H1 (cell line): ENCODE measurements around the gene ADGRB3. TPM values are rescaled to one million over a fixed set of nuclear protein-coding genes. Genes with fewer than 3 reads are reported as not detected.

ENCODE experiments used
- CTCF ChIA-PET: fragments of 300-600 bp; sonication (Branson Sonifier 250); formaldehyde crosslinking; loops from one replicate; lab custom pipeline; 2021; ENCODE audit not compliant: partially characterized antibody; lab: Charles Lee
- POLR2A ChIA-PET: fragments of 300-600 bp; sonication (Branson Sonifier 250); formaldehyde crosslinking; loops from one replicate; lab custom pipeline; 2021; ENCODE audit warnings: inconsistent platforms; ENCODE audit not compliant: partially characterized antibody; lab: Charles Lee
- DNase-seq, 2 experiments: peaks; one replicate each; pipeline versions ENCODE4 v3.0.0 to v3.0.0-alpha.2; 2010 to 2022; ENCODE audit warnings: low spot score in 2 of 2, low read depth in 1 of 2, mixed read lengths in 1 of 2
- FAIRE-seq: peaks from 2 replicates; lab custom pipeline; 2011; peaks lifted over from hg19 to GRCh38; lab: Jason Lieb, UNC
- H2AFZ ChIP-seq: 2 replicates; pipeline ENCODE4 v1.8.1; 2012; ENCODE audit warnings: low read length, inconsistent platforms
- H2AK5ac ChIP-seq: 2 replicates; pipeline ENCODE4 v1.6.1; 2013; ENCODE audit warnings: low read depth, low read length
- H2BK120ac ChIP-seq: replicated peaks from 2 replicates; pipeline ENCODE3; 2013; ENCODE audit warnings: low read depth, low read length, inconsistent platforms
- H2BK12ac ChIP-seq: 2 replicates; pipeline ENCODE4 v1.6.1; 2013; ENCODE audit warnings: low read depth, low read length
- H2BK15ac ChIP-seq: 2 replicates; pipeline ENCODE4 v1.6.1; 2013; ENCODE audit warnings: low read length
- H2BK20ac ChIP-seq: 2 replicates; pipeline ENCODE4 v1.6.1; 2013; ENCODE audit warnings: low read length
- H2BK5ac ChIP-seq: 2 replicates; pipeline ENCODE4 v1.6.1; 2013; ENCODE audit warnings: low read depth, low read length
- H3K14ac ChIP-seq: 2 replicates; pipeline ENCODE4 v1.6.1; 2013; ENCODE audit warnings: inconsistent platforms; ENCODE audit not compliant: insufficient read length
- H3K18ac ChIP-seq: 2 replicates; pipeline ENCODE4 v1.6.1; 2013; ENCODE audit warnings: low read length; ENCODE audit errors: extremely low read depth
- H3K23ac ChIP-seq: 2 replicates; pipeline ENCODE4 v1.6.1; 2013; ENCODE audit warnings: inconsistent platforms; ENCODE audit not compliant: insufficient read length
- H3K23me2 ChIP-seq: 2 replicates; pipeline ENCODE4 v1.6.1; 2013; ENCODE audit warnings: low read depth, low read length
- H3K27ac ChIP-seq: 2 replicates; pipeline ENCODE4 v1.6.1; 2011; ENCODE audit warnings: low read depth, low read length, inconsistent platforms
- H3K27me3 ChIP-seq, 4 experiments: replicated peaks in 1 of 4; 1 replicate in 1 of 4; 2 replicates in 3 of 4; pipeline versions ENCODE4 v1.6.1 to v1.8.1; 2011 to 2013; ENCODE audit warnings: low read length in 3 of 4, mild to moderate bottlenecking in 3 of 4, inconsistent platforms in 2 of 4, mixed read lengths in 2 of 4, moderate library complexity in 1 of 4; ENCODE audit not compliant: control insufficient read depth in 3 of 4, insufficient read depth in 3 of 4; ENCODE audit errors: extremely low read depth in 1 of 4
- H3K36me3 ChIP-seq, 4 experiments: 2 replicates each; pipeline versions ENCODE4 v1.6.1 to v1.8.1; 2011 to 2013; ENCODE audit warnings: mild to moderate bottlenecking in 4 of 4, low read length in 3 of 4, moderate library complexity in 2 of 4, control low read depth in 1 of 4, inconsistent platforms in 1 of 4; ENCODE audit not compliant: insufficient read depth in 4 of 4, control insufficient read depth in 2 of 4
- H3K4ac ChIP-seq: replicated peaks from 2 replicates; pipeline ENCODE3; 2013; ENCODE audit warnings: low read length, low read depth, mixed read lengths, inconsistent platforms; ENCODE audit not compliant: insufficient read length
- H3K4me1 ChIP-seq, 4 experiments: replicated peaks in 1 of 4; 1 replicate in 1 of 4; 2 replicates in 3 of 4; pipeline versions ENCODE4 v1.6.1 to v1.8.1; 2011 to 2013; ENCODE audit warnings: low read length in 3 of 4, inconsistent platforms in 2 of 4, mixed read lengths in 1 of 4; ENCODE audit not compliant: insufficient read depth in 4 of 4, control insufficient read depth in 3 of 4
- H3K4me2 ChIP-seq, 2 experiments: 2 replicates each; pipeline versions ENCODE4 v1.6.1 to v1.8.1; 2011 to 2013; ENCODE audit warnings: low read depth in 2 of 2, low read length in 2 of 2, control low read depth in 1 of 2, inconsistent platforms in 1 of 2, mild to moderate bottlenecking in 1 of 2; ENCODE audit not compliant: insufficient read depth in 1 of 2
- H3K4me3 ChIP-seq, 4 experiments: fragments of 200-600, 300-600 bp in 1 of 4; sonication (generic), shearing (Covaris generic), sonication (Bioruptor Twin) in 1 of 4; 2 replicates each; pipeline versions ENCODE4 v1.5.1 to v1.8.1; 2011 to 2016; ENCODE audit warnings: low read length in 4 of 4, low read depth in 3 of 4, control low read depth in 2 of 4, inconsistent platforms in 2 of 4, mild to moderate bottlenecking in 2 of 4, mixed read lengths in 1 of 4, moderate library complexity in 1 of 4; ENCODE audit not compliant: insufficient read depth in 2 of 4; ENCODE audit errors: extremely low read depth in 1 of 4
- H3K56ac ChIP-seq: replicated peaks from 2 replicates; pipeline ENCODE3; 2013; ENCODE audit warnings: low read depth, mild to moderate bottlenecking, mixed read lengths, low read length, inconsistent platforms; ENCODE audit not compliant: insufficient read length
- H3K79me1 ChIP-seq: 2 replicates; pipeline ENCODE4 v1.6.1; 2013; ENCODE audit warnings: low read depth, low read length, control low read depth
- H3K79me2 ChIP-seq, 2 experiments: 2 replicates each; pipeline versions ENCODE4 v1.6.1 to v1.8.1; 2012 to 2013; ENCODE audit warnings: low read length in 2 of 2, mild to moderate bottlenecking in 2 of 2, inconsistent platforms in 1 of 2; ENCODE audit not compliant: insufficient read depth in 2 of 2, control insufficient read depth in 1 of 2
- H3K9ac ChIP-seq, 4 experiments: replicated peaks in 1 of 4; 1 replicate in 1 of 4; 2 replicates in 3 of 4; pipeline versions ENCODE4 v1.6.1 to v1.8.1; 2011 to 2013; ENCODE audit warnings: low read depth in 3 of 4, low read length in 3 of 4, control low read depth in 2 of 4, mild to moderate bottlenecking in 2 of 4, moderate library complexity in 2 of 4, inconsistent platforms in 1 of 4; ENCODE audit errors: extremely low read depth in 1 of 4
- H3K9me3 ChIP-seq, 2 experiments: 2 replicates each; pipeline versions ENCODE4 v1.6.1 to v1.8.1; 2012 to 2013; ENCODE audit warnings: mild to moderate bottlenecking in 2 of 2, moderate library complexity in 2 of 2, control low read depth in 1 of 2, inconsistent platforms in 1 of 2, low read depth in 1 of 2, low read length in 1 of 2, mixed read lengths in 1 of 2; ENCODE audit not compliant: insufficient read depth in 2 of 2
- H4K20me1 ChIP-seq, 2 experiments: replicated peaks in 1 of 2; 2 replicates each; pipeline versions ENCODE3 to v1.8.1; 2011 to 2013; ENCODE audit warnings: inconsistent platforms in 2 of 2, low read length in 2 of 2, mild to moderate bottlenecking in 1 of 2; ENCODE audit not compliant: insufficient read depth in 2 of 2, control insufficient read depth in 1 of 2
- H4K5ac ChIP-seq: 2 replicates; pipeline ENCODE4 v1.6.1; 2013; ENCODE audit warnings: low read length, low read depth, mixed read lengths, inconsistent platforms; ENCODE audit not compliant: insufficient read length
- H4K8ac ChIP-seq: 2 replicates; pipeline ENCODE4 v1.8.0; 2013; ENCODE audit warnings: mild to moderate bottlenecking, moderate library complexity, low read length, inconsistent platforms; ENCODE audit not compliant: insufficient read depth; ENCODE audit errors: extremely low read depth
- H4K91ac ChIP-seq: replicated peaks from 2 replicates; pipeline ENCODE3; 2013; ENCODE audit warnings: low read length, mixed read lengths, inconsistent platforms; ENCODE audit not compliant: insufficient read length
- BACH1 ChIP-seq: IDR thresholded peaks from 2 replicates; pipeline ENCODE4 v1.6.1; 2012; ENCODE audit warnings: low read length, improper control_type of control experiment
- BCL11A ChIP-seq, 2 experiments: IDR thresholded peaks; one replicate each; pipeline ENCODE4 v1.6.1; 2011; ENCODE audit warnings: low read depth in 2 of 2, low read length in 2 of 2, mild to moderate bottlenecking in 2 of 2
- KDM5A ChIP-seq: fragments of 200-600 bp; IDR thresholded peaks from 2 replicates; pipeline ENCODE4 v1.7.1; 2012; ENCODE audit warnings: mild to moderate bottlenecking, low read length, inconsistent platforms, mixed read lengths
- MAX ChIP-seq: IDR thresholded peaks from 2 replicates; pipeline ENCODE4 v1.6.1; 2012; ENCODE audit warnings: inconsistent platforms
- SAP30 ChIP-seq: fragments of 300-600 bp; sonication (generic); IDR thresholded peaks from 2 replicates; pipeline ENCODE4 v1.7.1; 2012; ENCODE audit warnings: low read length, moderate library complexity, mild to moderate bottlenecking, inconsistent platforms; ENCODE audit not compliant: insufficient read depth, insufficient replicate concordance
- SIN3A ChIP-seq, 2 experiments: IDR thresholded peaks in 1 of 2; conservative IDR thresholded peaks in 1 of 2; 2 replicates each; pipeline ENCODE4 v1.6.1; 2011 to 2012; ENCODE audit warnings: low read length in 2 of 2, improper control_type of control experiment in 1 of 2, low read depth in 1 of 2, mild to moderate bottlenecking in 1 of 2
- SP2 ChIP-seq: IDR thresholded peaks from 2 replicates; pipeline ENCODE4 v1.6.1; 2012; ENCODE audit warnings: mild to moderate bottlenecking, low read length, inconsistent platforms
- SUZ12 ChIP-seq: fragments of 200-600 bp; sonication (generic); IDR thresholded peaks from 2 replicates; pipeline ENCODE4 v1.6.1; 2012; ENCODE audit warnings: mild to moderate bottlenecking, inconsistent platforms, low read length, moderate library complexity, mixed read lengths
- whole genome bisulfite sequencing, 2 experiments: shearing (Covaris generic) in 1 of 2; methylation state at CpG; one replicate each; pipeline versions ENCODE4 v1.1.6 to v1.1.7; 2013 to 2015; ENCODE audit warnings: low lambda C conversion rate in 2 of 2, mixed read lengths in 2 of 2, inconsistent platforms in 1 of 2, low coverage in 1 of 2, missing lambda C conversion rate in 1 of 2; ENCODE audit not compliant: insufficient replicate concordance in 2 of 2, insufficient coverage in 1 of 2, insufficient read length in 1 of 2; ENCODE audit errors: extremely low coverage in 1 of 2, missing lambda C conversion rate in 1 of 2; 5-methylcytosine and 5-hydroxymethylcytosine counted together
- long read RNA-seq, 2 experiments: library from RNA in 1 of 2; library from capped mRNA in 1 of 2; stranded (forward); transcript quantifications; one replicate each; pipeline ENCODE4 v2.0.0, GENCODE V29; 2021; ENCODE audit warnings: inconsistent platforms in 1 of 2
- polyA minus RNA-seq, 3 experiments: library from RNA; depleted of rRNA, polyadenylated mRNA; stranded (reverse); fragments of >200 nt; gene quantifications; 1 replicate in 2 of 3; 2 replicates in 1 of 3; pipeline ENCODE4 v1.2.3, GENCODE V29; 2011
- polyA plus RNA-seq, 7 experiments: library from polyadenylated mRNA; depleted of rRNA in 3 of 7; stranded (reverse) in 5 of 7; unstranded in 2 of 7; fragments of >200 nt in 5 of 7; fragments of 200-250 nt in 2 of 7; gene quantifications; 1 replicate in 5 of 7; 2 replicates in 1 of 7; 4 replicates in 1 of 7; pipeline versions ENCODE4 v1.2.1 to v1.2.3, GENCODE V29; 2011 to 2013; ENCODE audit warnings: missing spikeins in 2 of 7, mixed read lengths in 2 of 7
- total RNA-seq: library from RNA; stranded (reverse); fragmentation: NEBNext Ultra II Directional; extraction: Animal tissue kit (Norgen Biotek cat#: 25700); gene quantifications from 2 replicates; pipeline ENCODE4 v1.2.1, GENCODE V29; 2021

ADGRB3 gene
- total RNA-seq: 0.94 and 1.2 TPM in 2 replicates
- 0.31 and 0.35 TPM in 2 replicates for polyA plus RNA-seq (2011; rRNA removed)
- 0.40 TPM for polyA plus RNA-seq (2011; cell fraction: cytosol; rRNA removed)
- polyA plus RNA-seq (2011; cell fraction: nucleus; rRNA removed): 0.57 TPM
- 0.46 to 0.76 TPM (median 0.61 TPM) in 4 replicates for polyA plus RNA-seq (2012, experiment 1 of 2)
- 0.09 TPM for polyA plus RNA-seq (2012, experiment 2 of 2)
- polyA plus RNA-seq (2013, experiment 1 of 2): 0.71 TPM
- 0.79 TPM for polyA plus RNA-seq (2013, experiment 2 of 2)
- 2.3 and 7.1 TPM in 2 replicates for polyA minus RNA-seq (2011; rRNA and poly(A)+ RNA removed)
- polyA minus RNA-seq (2011; cell fraction: cytosol; rRNA and poly(A)+ RNA removed): 1.5 TPM
- polyA minus RNA-seq (2011; cell fraction: nucleus; rRNA and poly(A)+ RNA removed): 6.2 TPM
- long read RNA-seq, experiment 1, partial matches to known transcripts: 1 of 4 reads
- long read RNA-seq, experiment 1, other reads (novel, unspliced or antisense): 3 of 4 reads
- long read RNA-seq, experiment 2: 0 reads

DNA sequence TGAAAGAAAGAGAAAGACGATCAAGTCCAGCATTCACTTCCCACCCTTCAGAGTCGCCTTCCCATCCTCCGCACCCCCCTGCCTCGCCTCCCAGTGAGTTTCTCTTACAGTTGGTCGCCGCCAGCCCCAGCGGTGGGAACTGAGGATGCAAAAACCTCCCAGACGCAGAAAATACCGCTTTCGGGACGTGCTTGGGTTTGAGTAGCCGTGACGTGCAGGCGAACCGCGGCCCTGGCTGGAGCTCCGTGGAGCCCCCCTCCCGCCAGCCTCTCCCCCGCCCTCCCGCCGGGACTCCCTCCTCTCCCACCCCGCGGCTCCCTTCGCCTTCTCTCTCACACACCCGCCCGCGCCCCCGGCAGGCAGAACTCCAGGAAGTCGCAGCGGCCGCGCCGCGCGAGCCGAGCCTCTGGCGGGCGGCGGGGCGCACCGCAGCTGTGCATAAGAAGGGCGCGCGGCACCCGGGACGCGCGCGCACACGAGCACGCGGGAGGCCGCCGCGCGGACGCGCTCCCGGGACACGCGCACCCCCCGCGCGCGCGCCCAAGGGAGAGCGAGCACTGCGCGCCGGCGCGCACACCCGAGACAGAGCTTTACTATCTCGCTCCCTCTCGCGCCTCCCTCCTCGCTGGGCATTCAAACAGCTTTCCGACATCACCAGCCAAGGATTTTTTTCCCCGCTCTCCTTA lies at the start of gene ADGRB3:
TSS of gene ADGRB3 (plus strand) at position 557 of the 686 bp plus-strand sequence. CDS start 3,394 bp downstream, outside the sequence.
- peaks cover 0 to 4% of the 10 kb centered on the region in 2 experiments for H4K20me1 ChIP-seq
- no peak within 1 kb of the TSS for H3K56ac ChIP-seq
- H3K36me3 ChIP-seq: no peaks in the 10 kb centered on the region
- no peak within 1 kb of the TSS for H2AK5ac ChIP-seq
- DNase-seq (peak in 1 of 2 experiments; percentile 64), FAIRE-seq (no peak)
- no peaks in the 10 kb centered on the region for H3K79me1 ChIP-seq
- 1% methylated on average over 33 of the region's 79 CpGs; no CpG with 5 or more reads in 1 of the 2 experiments for WGBS, 2 experiments
- H2AFZ ChIP-seq: peak within 1 kb of the TSS; percentile 88
- no peak within 1 kb of the TSS for H2BK15ac ChIP-seq
- no peak within 1 kb of the TSS for H3K14ac ChIP-seq
- POLR2A ChIA-PET: interaction anchor here (0.9 to 1.8 kb wide), 4 partner anchors 62 to 142 kb away, joined by 3 to 5 read pairs (median 4); no protein-coding TSS in a partner anchor
- no peak within 1 kb of the TSS for H4K5ac ChIP-seq
- H3K9ac ChIP-seq: peak within 1 kb of the TSS in 3 of 4 experiments; percentile 39 to 56 (median 52); a peak in 5 of 7 replicates
- H3K9me3 ChIP-seq: no peaks in the 10 kb centered on the region
- H4K8ac ChIP-seq: peak within 1 kb of the TSS; percentile 6; the same call in 1 of the 2 replicates
- no peak within 1 kb of the TSS for H2BK5ac ChIP-seq
- H3K18ac ChIP-seq: no peak within 1 kb of the TSS; the same call in 1 of the 2 replicates
- H3K23me2 ChIP-seq: peaks cover 10% of the 10 kb centered on the region
- H3K4ac ChIP-seq: no peak within 1 kb of the TSS
- no peak within 1 kb of the TSS for H4K91ac ChIP-seq
- peaks cover 0 to 25% (median 13%) of the 10 kb centered on the region in 4 experiments; a peak in 6 of 7 replicates for H3K27me3 ChIP-seq
- H3K79me2 ChIP-seq: no peaks in the 10 kb centered on the region
- no peak within 1 kb of the TSS for H2BK20ac ChIP-seq
- H3K4me2 ChIP-seq: peak within 1 kb of the TSS; percentile 84 to 97
- no peak within 1 kb of the TSS for H2BK12ac ChIP-seq
- CTCF ChIA-PET: interaction anchor here (0.6 to 7.9 kb wide), 12 partner anchors 8 to 291 kb away, joined by 3 to 119 read pairs (median 4); no protein-coding TSS in a partner anchor
- H2BK120ac ChIP-seq: no peak within 1 kb of the TSS
- H3K4me1 ChIP-seq: peaks cover 0 to 9% (median 5%) of the 10 kb centered on the region in 4 experiments; a peak in 5 of 7 replicates
- no peak within 1 kb of the TSS for H3K27ac ChIP-seq
- H3K23ac ChIP-seq: no peak within 1 kb of the TSS
- H3K4me3 ChIP-seq: peak within 1 kb of the TSS; percentile 70 to 97 (median 83)
- TF ChIP-seq MAX: 0 out of 2 replicates have a peak, but pooled peaks have one; percentile 16
- TF ChIP-seq SUZ12: no peak
- no peak for TF ChIP-seq BCL11A (IDR thresholded peaks at IDR 0.05; ENCODE audit: low read depth in 2 of 2, low read length in 2 of 2)
- peak; percentile 31; the same call in 1 of the 2 replicates for TF ChIP-seq BACH1
- TF ChIP-seq SAP30: peak; percentile 63
- 0 out of 4 replicates have a peak, but pooled peaks have one; percentile 28 to 41 for TF ChIP-seq SIN3A (conservative IDR thresholded peaks at IDR 0.05 in 1 of 2, IDR thresholded peaks at IDR 0.05 in 1 of 2; ENCODE audit: low read depth in 1 of 2, low read length in 2 of 2)
- TF ChIP-seq KDM5A: no peak
- no peak for TF ChIP-seq SP2
